DMS79 (cell line): Measurements from ENCODE around the gene GHRHR.

Experiments used
- DNase-seq: peaks from one replicate; lab custom pipeline; 2025; lab: John Stamatoyannopoulos, UW

The GHRHR gene

DNA sequence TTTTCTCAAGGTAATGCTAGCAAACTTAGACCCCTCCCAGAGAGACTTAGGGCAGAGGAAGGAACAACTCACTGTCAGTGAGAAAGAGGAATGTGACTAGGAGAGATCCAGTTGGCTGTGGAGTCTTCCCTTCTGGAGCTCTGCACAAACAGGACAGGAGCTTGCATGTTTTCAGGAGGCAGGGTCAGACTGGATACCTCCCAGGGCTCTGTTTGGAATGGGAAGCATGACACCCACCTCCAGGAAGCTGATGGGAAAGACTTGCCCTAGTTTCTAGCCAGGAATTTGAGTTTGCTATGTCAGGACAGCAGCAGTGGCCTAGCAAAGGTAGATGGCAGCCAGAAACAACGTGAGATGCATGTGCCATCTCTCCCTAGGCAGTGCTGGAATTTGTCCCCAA is 40.6 kb downstream of the GHRHR start:
- DNase-seq, result no peak

DNA sequence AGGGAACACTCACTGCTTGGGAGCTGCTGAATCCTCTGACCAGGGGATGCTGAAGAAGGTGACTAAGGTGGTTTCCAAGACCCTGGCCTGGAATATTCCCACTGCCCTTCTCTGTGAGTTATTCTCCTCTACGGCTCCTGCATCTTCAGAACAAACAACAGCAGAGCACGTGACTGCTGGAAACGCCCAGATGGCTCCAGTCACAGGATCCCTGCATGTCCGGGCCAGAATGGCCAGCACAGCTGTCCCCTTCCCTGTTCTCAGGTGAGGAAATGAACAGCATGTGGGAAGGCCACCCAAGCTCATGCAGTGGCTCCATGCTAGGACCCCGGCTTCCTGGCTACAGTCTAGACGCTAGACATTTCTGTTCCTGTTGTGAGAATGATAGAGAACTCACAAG is 43.1 kb downstream of the GHRHR start:
- no peak for DNase-seq

DNA sequence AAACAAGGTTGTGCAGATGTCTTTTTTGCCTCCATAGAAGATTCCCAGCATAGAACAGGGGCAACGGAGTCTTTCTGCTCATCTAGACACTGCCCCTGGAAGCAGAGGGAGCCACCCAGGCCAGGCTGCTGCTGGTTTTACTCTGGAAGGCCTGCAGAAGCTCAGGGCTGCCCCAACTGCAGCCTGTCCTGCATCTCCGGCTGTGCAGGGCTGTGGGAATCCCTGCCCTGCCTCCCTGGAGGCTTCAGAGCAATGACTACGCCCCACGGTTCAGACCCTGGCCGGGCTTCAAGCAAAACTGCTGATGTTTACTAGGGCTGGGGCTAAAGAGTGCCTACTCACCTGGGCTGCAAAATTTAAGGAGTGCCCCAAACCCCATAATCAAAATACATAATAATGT is 43.9 kb downstream of the GHRHR start:
- no peak for DNase-seq

DNA sequence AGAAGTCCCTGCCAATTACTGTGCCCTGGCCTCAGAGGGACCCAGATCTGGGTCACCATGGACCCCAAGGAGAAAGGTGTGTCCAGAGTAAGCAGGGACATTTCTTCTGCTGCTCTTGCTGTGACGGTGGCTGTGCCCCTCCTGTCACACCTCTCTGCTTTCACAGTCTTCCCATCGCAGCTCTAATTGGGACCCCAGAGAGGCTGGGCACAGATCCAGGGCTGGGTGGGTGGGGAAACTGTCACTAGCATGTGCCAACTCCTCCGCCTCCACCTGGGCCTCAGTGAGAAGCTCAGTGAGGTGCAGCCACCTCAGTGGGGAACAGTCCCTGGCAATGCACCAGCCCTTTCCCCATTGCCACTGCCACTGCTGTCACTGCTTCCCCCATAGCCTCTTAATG is 51.1 kb downstream of the GHRHR start:
- no peak for DNase-seq

DNA sequence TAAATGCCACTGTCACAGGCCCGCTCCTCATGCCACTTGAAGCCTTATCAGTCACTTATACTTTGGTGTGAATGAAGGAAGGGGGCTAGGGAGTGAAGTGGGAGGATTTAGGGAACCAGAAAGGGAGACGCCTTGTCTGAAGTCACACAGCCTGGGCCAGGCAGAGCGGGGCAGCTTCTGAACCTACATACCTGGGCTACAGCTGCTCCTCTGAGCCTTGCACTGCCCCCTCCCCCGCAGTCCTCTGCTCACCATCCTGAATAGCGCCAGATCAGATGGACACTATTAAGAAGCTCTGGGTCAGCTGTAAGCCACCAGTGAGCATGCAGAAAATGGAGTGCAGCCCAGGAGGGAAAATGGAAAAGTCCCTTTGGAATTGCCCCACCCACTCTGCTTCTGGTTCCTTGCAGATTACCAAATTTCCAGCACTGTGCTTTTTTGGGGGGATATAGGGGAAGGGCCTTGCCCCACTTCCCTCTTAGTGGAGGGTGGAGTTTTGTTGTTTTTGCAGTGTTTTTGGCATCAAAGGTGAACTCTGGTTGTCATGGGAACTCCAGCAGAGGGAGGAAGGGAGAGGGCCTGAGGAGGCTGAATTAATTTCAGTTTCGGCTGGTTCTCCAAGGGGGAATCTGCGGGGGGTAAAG is 53.4 kb downstream of the GHRHR start:
- no peak for DNase-seq

DNA sequence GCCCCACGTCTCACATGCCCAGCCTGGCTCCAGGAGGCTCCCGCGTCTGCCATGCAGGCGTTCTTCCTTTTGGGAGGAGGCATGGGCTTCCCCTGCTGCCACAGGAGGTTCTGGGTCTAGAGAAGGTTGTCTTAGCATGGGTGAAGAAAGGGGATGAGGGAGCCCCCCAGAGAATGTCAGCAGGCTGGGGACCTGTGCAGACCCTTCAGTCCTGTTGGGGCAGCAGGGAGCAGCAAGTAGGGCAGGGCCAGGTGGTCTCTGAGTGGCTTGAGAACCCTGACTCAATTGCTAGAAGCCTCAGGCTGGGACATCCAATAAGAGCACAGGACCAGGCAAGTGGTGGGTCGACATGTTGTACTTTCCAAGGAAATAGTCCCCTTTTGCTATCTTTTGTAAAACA is 54.0 kb downstream of the GHRHR start:
- no peak for DNase-seq

DNA sequence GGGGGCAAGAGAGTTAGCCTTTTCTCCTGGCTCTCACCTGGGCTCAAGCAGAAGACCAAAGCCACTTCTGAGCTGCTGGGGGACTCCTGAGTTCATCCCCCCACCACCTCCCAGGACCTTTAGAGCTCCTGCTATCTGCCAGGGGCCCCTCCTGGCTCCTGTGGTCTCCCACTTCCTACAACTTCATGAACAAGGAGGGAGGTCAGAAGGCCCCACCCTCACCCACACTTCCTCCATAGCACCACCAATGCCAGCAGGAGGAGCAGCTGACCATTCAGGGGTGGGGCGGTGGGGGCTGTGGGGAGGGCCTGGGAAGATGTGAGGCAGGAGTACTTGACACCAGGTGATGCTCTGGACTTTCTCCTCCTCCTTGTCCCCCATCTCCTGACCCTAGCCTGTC is 55.8 kb downstream of the GHRHR start:
- DNase-seq, result no peak

DNA sequence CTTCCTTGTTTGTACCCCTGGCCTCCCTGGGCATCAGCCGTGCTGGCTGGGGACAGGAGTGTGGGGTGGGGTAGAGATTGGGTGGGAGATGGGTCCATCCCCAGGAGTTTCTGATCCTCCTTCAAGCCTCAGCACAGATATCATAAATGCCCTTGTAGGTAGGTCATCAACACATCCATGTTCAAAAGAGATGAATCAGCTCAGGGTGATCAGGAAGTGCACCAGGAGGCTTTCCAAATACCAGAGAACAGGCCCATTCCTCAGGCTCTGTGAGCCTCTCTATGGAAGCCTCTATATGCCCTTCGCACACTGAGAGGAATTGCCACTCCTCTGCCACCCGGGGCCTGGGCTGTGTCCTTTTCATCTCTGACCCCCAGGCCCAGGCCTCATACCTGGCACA is 56.4 kb downstream of the GHRHR start:
- no peak for DNase-seq

DNA sequence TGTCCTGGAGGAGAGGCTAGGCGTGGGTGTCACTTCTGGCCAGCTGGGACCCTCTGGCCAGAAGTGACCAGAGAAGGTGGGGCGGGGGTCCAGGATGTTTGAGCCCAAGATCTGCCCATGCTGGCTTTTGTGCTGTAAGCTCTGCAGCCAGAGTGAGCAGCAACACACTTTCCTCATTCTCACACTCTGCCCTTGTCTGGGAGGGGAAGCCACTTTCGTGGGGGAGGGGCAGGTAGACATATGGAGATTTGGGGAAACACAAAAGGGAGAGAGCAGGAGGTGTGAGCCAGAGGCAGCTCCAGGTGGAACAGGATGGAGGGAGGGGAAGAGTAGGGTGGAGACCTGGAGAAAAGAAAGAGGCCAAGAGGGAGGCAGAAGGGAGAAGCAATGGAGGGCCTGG is 56.9 kb downstream of the GHRHR start:
- DNase-seq, result no peak

DNA sequence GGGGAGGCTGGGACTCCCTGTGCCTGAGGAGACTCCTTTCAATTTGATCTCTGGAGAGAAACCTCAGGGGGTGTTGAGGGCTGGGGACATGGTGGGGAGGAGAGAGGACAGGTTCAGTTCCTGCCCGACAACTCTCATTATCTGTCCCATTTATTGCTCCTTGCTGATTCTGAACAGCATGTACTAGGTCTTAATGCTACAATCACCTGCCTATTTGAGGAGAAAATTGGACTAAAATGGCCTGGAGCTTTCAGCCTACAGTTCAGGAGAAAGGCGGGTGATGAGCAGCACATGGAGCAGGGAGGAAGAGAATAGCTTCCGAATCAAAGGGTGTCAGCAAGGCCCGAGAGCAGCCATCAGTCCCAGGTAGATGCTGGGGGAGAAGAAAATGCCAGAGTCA is 58.4 kb downstream of the GHRHR start:
- no peak for DNase-seq

DNA sequence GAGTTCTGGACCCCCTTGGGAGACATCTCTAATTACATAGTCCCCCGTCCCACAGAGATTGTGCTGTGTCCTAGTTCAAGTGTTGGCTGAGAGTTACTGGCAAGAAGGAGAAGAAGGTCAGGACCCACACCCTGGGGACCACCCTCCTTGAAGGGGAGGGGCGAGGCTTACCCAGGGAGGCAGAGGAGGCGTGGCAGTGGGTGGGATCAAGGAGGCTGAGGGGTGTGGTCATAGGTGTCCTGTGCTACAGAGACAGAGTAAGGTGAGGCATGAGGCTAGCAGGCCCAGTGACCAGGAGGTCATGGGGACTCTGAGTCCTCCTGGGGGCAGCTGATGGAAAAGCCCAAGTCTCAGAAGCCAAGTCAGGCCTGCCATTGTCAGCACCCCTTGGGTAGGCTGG is 59.0 kb downstream of the GHRHR start:
- no peak for DNase-seq

DNA sequence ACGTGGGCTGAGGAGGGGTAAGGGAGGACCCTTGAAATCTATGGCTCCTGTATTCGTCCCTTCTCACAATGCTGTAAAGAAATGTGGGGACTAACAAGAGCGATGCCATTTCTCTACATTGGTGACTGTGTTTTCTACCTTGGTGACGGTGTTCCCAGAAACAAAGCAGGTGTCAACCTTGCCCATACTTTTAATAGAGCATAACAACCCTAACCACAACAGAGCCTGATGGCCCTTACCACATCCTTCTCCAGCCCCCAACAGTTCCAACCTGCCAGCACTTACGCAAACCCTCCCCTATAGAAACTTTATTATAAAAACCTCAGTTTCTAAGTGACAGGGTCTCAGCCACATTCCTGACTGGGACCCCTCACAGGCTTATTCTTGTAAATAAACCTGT is 60.1 kb downstream of the GHRHR start:
- DNase-seq, result no peak

DNA sequence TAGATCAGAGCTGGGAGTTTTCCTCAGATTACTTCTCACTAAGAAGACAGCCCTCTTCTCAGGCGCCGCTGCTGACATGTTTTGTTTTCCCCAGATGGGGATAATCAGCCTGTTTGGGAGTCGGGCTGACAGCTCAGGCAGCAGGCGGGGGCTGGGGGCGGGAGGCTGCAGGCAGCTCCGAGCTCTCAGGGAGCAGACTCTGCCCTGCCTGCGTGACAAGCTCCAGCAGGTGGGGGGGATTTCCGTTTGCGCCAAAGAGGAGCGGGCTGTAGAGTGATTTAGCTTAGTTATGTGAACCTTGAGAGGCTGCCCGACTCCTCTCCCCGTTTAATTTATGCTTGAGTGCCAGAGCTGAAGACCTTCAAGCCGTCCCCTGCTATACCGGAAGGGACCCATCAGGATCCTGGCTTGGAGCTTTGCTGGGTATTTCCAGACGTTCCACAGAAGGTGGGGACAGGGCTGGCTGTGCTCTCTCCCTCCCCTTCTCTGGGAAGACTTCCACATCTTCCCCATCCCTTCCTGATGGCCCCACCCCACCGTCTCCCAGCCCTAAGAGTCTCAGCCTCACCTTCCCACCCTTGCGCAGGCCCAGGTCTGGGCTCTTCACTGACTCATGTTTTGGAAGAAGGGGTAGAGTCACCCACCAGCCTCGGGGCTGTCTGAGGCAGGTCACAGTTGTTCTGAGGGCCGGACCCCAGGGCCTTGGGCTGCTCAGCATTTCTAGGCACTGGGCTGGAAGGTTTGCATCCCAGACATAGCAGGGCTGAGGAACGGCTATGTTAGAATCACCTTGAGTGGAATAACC is 63.6 kb downstream of the GHRHR start:
- no peak for DNase-seq

DNA sequence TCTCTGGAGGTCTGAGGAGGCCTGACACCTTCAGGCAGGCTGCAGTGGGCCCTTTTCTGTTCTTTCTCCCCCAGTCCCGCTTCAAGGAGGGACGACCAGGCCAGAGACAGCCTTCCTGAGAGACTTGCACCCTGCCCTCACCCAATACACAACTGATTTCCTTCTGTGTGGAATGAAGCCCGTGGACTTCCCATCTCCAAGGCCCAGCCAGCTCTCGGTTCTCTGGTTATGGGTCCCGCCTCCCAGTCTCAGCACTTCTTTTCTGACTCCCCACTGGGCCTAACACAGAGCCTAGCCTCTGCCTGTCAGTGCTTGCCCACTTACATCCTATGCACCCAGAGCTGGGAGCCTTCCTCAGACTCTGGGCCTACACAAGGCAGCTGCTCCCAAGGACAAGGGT is 64.3 kb downstream of the GHRHR start:
- no peak for DNase-seq

DNA sequence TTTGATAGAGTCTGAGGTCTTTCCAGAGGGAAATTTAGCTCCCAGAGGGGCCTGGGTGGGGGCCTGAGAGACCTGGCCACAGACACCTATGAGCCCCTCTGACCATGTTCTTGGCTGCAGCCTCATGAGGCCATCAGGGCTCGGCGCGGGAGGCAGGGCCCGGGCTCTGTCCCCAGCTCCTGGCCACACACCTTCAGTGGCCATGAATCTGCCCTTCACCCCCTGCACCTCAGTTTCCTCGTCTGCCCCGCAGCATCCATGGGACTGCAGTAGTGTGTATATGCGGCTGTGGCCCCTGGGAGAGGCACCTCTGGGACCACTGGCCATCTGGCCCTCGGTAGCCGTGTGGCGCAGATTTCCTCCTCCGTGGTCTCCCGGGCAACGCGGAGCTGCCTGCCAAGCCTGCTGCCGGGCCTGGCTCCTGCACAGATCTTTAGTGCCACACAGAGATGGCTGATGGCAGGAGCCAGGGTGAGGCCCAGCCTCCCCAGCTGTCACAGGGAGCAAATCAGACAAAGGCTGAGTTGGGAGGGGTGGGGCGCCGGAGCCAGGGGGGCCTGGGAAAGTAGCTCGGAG is 64.8 kb downstream of the GHRHR start:
- DNase-seq, result no peak
